GM12878 (cell line): ENCODE measurements around the gene SPOCK1. TPM values are rescaled to one million over a fixed set of nuclear protein-coding genes. Genes with fewer than 3 reads are reported as not detected.

ENCODE experiments used
- ATAC-seq: fragments of 200-7000 bp; cut with Tn5 transposase; 3 replicates; pipeline ENCODE4 v1.9.1; 2020; ENCODE audit warnings: mild to moderate bottlenecking, moderate library complexity
- BruUV-seq: library from RNA; stranded (reverse); fragments of 400-500 nt; replicated peaks from 2 replicates; lab custom pipeline; 2021; lab: Mats Ljungman, UMichigan
- CTCF ChIA-PET: fragments of 300-600 bp; sonication (Branson Sonifier 250); formaldehyde crosslinking; extraction: SDS; loops from one replicate; lab custom pipeline; 2021; ENCODE audit warnings: inconsistent platforms; lab: Yijun Ruan, JAX
- POLR2A ChIA-PET: fragments of 350-600 bp; formaldehyde crosslinking; extraction: SDS; loops from one replicate; lab custom pipeline; 2021; ENCODE audit warnings: inconsistent platforms; lab: Charles Lee
- RAD21 ChIA-PET: fragments of 300-600 bp; sonication (Branson Sonifier 250); formaldehyde crosslinking; loops from one replicate; lab custom pipeline; 2023; ENCODE audit warnings: antibody characterized with exemption; ENCODE audit not compliant: unreplicated experiment; lab: Charles Lee
- SMC1A ChIA-PET: fragments of 300-600 bp; sonication (Branson Sonifier 250); formaldehyde crosslinking; loops from one replicate; lab custom pipeline; 2023; ENCODE audit not compliant: unreplicated experiment, uncharacterized antibody; lab: Charles Lee
- DNase-seq: peaks from one replicate; pipeline ENCODE4 v3.0.0-alpha.2; 2011; ENCODE audit warnings: low read depth, low spot score
- FAIRE-seq: peaks from 3 replicates; lab custom pipeline; 2011; peaks lifted over from hg19 to GRCh38; lab: Jason Lieb, UNC
- H2AFZ ChIP-seq: 2 replicates; pipeline ENCODE4 v1.6.0; 2011; ENCODE audit warnings: low read depth, low read length, control low read depth; ENCODE audit not compliant: control insufficient read depth
- H3K27ac ChIP-seq: 2 replicates; pipeline ENCODE4 v1.5.1; 2011; ENCODE audit warnings: control low read depth; ENCODE audit not compliant: control insufficient read depth, insufficient read depth
- H3K27me3 ChIP-seq, 2 experiments: replicated peaks in 1 of 2; 2 replicates each; pipeline versions ENCODE4 v1.6.0 to v1.6.1; 2011; ENCODE audit warnings: low read length in 1 of 2; ENCODE audit not compliant: control insufficient read depth in 2 of 2, insufficient read depth in 2 of 2
- H3K36me3 ChIP-seq, 2 experiments: 2 replicates each; pipeline ENCODE4 v1.5.1; 2011; ENCODE audit warnings: low read length in 1 of 2; ENCODE audit not compliant: control insufficient read depth in 2 of 2, insufficient read depth in 2 of 2
- H3K4me1 ChIP-seq: 2 replicates; pipeline ENCODE4 v1.6.1; 2011; ENCODE audit warnings: mild to moderate bottlenecking, low read length, moderate library complexity, mixed read lengths; ENCODE audit not compliant: control insufficient read depth, insufficient read depth
- H3K4me2 ChIP-seq: 2 replicates; pipeline ENCODE4 v1.6.0; 2011; ENCODE audit warnings: control low read depth; ENCODE audit not compliant: control insufficient read depth, insufficient read depth
- H3K4me3 ChIP-seq: fragments of 200-600 bp; sonication (generic); 2 replicates; pipeline ENCODE4 v1.5.1; 2016
- H3K79me2 ChIP-seq: 2 replicates; pipeline ENCODE4 v1.6.0; 2011; ENCODE audit warnings: low read length; ENCODE audit not compliant: control insufficient read depth, insufficient read depth
- H3K9ac ChIP-seq: 2 replicates; pipeline ENCODE4 v1.8.0; 2011; ENCODE audit warnings: low read length, control low read depth, mixed read lengths; ENCODE audit not compliant: control insufficient read depth, insufficient read depth
- H3K9me3 ChIP-seq: replicated peaks from 3 replicates; pipeline ENCODE4 v1.5.1; 2011; ENCODE audit warnings: mild to moderate bottlenecking, low read length; ENCODE audit not compliant: control insufficient read depth, insufficient read depth
- H4K20me1 ChIP-seq: 2 replicates; pipeline ENCODE4 v1.6.0; 2011; ENCODE audit not compliant: control insufficient read depth, insufficient read depth
- BRCA1 ChIP-seq: IDR thresholded peaks from 2 replicates; pipeline ENCODE4 v1.6.1; 2011; ENCODE audit warnings: low read depth, low read length, improper control_type of control experiment
- CHD4 ChIP-seq: fragments of 200-600 bp; sonication (generic); IDR thresholded peaks from 2 replicates; pipeline ENCODE4 v1.6.1; 2016; ENCODE audit warnings: mild to moderate bottlenecking
- E2F4 ChIP-seq: IDR thresholded peaks from 2 replicates; pipeline ENCODE4 v1.6.1; 2012; ENCODE audit warnings: low read depth, low read length, improper control_type of control experiment
- FOS ChIP-seq: IDR thresholded peaks from 3 replicates; pipeline ENCODE4 v1.6.1; 2011; ENCODE audit warnings: borderline replicate concordance; ENCODE audit not compliant: insufficient read length; ENCODE audit errors: extremely low read depth
- IKZF2 ChIP-seq, 2 experiments: fragments of 450-650 bp; IDR thresholded peaks; 2 replicates each; pipeline ENCODE4 v1.6.1; 2017; ENCODE audit warnings: mild to moderate bottlenecking in 2 of 2, moderate library complexity in 2 of 2
- MEF2A ChIP-seq: IDR thresholded peaks from 2 replicates; pipeline ENCODE4 v1.6.1; 2011; ENCODE audit warnings: low read depth, mild to moderate bottlenecking, low read length, moderate library complexity; ENCODE audit not compliant: insufficient read depth
- POU2F2 ChIP-seq: IDR thresholded peaks from 3 replicates; pipeline ENCODE4 v1.6.1; 2011; ENCODE audit warnings: low read depth, mild to moderate bottlenecking, low read length, borderline replicate concordance
- SREBF2 ChIP-seq: IDR thresholded peaks from 2 replicates; pipeline ENCODE4 v1.6.1; 2012; ENCODE audit warnings: mild to moderate bottlenecking, low read length
- ZNF207 ChIP-seq: fragments of 450-650 bp; IDR thresholded peaks from 2 replicates; pipeline ENCODE4 v1.6.1; 2014; ENCODE audit warnings: antibody characterized with exemption, mild to moderate bottlenecking, borderline replicate concordance
- WGBS: methylation state at CpG from one replicate; pipeline ENCODE4 v1.1.6; 2016; ENCODE audit warnings: low lambda C conversion rate; ENCODE audit not compliant: insufficient replicate concordance, insufficient coverage; ENCODE audit errors: missing lambda C conversion rate; 5-methylcytosine and 5-hydroxymethylcytosine counted together
- in situ Hi-C: fragments of 300-500 bp; cut with MboI; formaldehyde crosslinking; loops from 9 replicates; pipeline ENCODE4 v1.14.3; 2018; ENCODE audit warnings: mixed read lengths
- intact Hi-C: fragments of 100-400 bp; cut with micrococcal nuclease; formaldehyde crosslinking; loops from one replicate; pipeline ENCODE4 v1.14.2; 2022; ENCODE audit not compliant: unreplicated experiment
- polyA plus RNA-seq, 11 experiments: library from polyadenylated mRNA; depleted of rRNA in 4 of 11; unstranded in 6 of 11; stranded (reverse) in 5 of 11; fragments of >200 nt; fragmentation: Nextera tagmentation in 4 of 11; fragmentation: Illumina TruSeq in 1 of 11; extraction: Ambion mirVana in 4 of 11; extraction: Trizol in 1 of 11; gene quantifications; 1 replicate in 1 of 11; 2 replicates in 10 of 11; pipeline versions ENCODE4 v1.2.1 to v1.2.3, GENCODE V29; 2011 to 2016; ENCODE audit warnings: inconsistent platforms in 2 of 11, missing spikeins in 2 of 11, low read depth in 1 of 11
- total RNA-seq, 4 experiments: library from RNA; depleted of rRNA in 3 of 4; stranded (reverse); fragments of >200 nt in 3 of 4; fragmentation: Illumina TruSeq in 1 of 4; extraction: Trizol in 1 of 4; gene quantifications; 2 replicates each; pipeline versions ENCODE4 v1.2.1 to v1.2.3, GENCODE V29; 2013 to 2021

The SPOCK1 gene
- total and polyA plus RNA-seq, 10 of the 15 experiments (the other 5 are each of a cell fraction or from before 2014, with no cell fraction given): 0.06 to 0.68 (median 0.25) TPM; not detected in 3

GRCh38 chr5:137294604-137295003, 204.5 kb downstream of the SPOCK1 start:
- Histone ChIP-seq H3K27me3 (peaks cover 0 to 6% of the 10 kb centered on the region in 2 experiments; a peak in 1 of 4 replicates), H3K9ac (no peak overlapping the region), H3K79me2 (no peaks in the 10 kb centered on the region), H3K36me3 (no peaks in the 10 kb centered on the region), H3K9me3 (no peaks in the 10 kb centered on the region), H3K27ac (no peak overlapping the region), H3K4me3 (no peak overlapping the region), H4K20me1 (no peaks in the 10 kb centered on the region), H2AFZ (no peak overlapping the region), H3K4me1 (no peaks in the 10 kb centered on the region), H3K4me2 (no peak overlapping the region)
- WGBS: 0% methylated on average over 1 of the region's 1 CpG
- ChIA-PET CTCF (interaction anchor here (2.8 kb wide), 1 partner anchor 26 kb away, joined by 12 read pairs; no protein-coding TSS in a partner anchor), POLR2A (no interaction called here), RAD21 (no interaction called here), SMC1A (interaction anchor here (0.6 to 1.4 kb wide), 4 partner anchors 13 to 484 kb away, joined by 3 to 7 read pairs (median 4); no protein-coding TSS in a partner anchor)
- no peak for ATAC-seq
- no peak for FAIRE-seq
- in situ Hi-C loops (no loop called here), intact Hi-C loops (no loop called here)
- BruUV-seq: no TSS peak
- no peak for DNase-seq
- TF ChIP-seq FOS (no peak), CHD4 (no peak), BRCA1 (no peak), IKZF2 (IDR thresholded peaks at IDR 0.05) (no peak), E2F4 (no peak), ZNF207 (no peak), SREBF2 (no peak), POU2F2 (no peak), MEF2A (no peak)
- TF ChIP-seq, all 136 proteins: peak for 0
